ENCODE measurements around the gene SRRT. TPM values are rescaled to one million over a fixed set of nuclear protein-coding genes. Genes with fewer than 3 reads are reported as not detected.
A peak's percentile ranks its signal among the peaks of the same experiment; 100 is the strongest.

Gene SRRT
- total RNA-seq, 2 experiments from 2014 or later: 253 to 260 TPM

GRCh38 chr7:100888988-100889750, 14.3 kb downstream of the SRRT start, which contains the start of gene UFSP1:
Gene UFSP1 (minus strand): TSS chr7:100889715. CDS start chr7:100889271, 444 bp downstream.
- DNase-seq (peak; percentile 37), ATAC-seq (peak; percentile 41)
- peaks cover 13% of the 10 kb centered on the region for H3K27me3 Mint-ChIP-seq
- peak within 1 kb of the TSS; percentile 77 for H3K4me3 Mint-ChIP-seq
- ChIA-PET POLR2A (interaction anchor here (0.5 to 5.6 kb wide), 9 partner anchors 9 to 1093 kb away, joined by 3 to 73 read pairs (median 4); partner anchors contain the start of genes FBXO24, LRCH4, POP7 and SLC12A9), CTCF (interaction anchor here (0.6 to 3.5 kb wide), 14 partner anchors 9 to 255 kb away, joined by 3 to 24 read pairs (median 6); partner anchors contain the start of genes POP7, SLC12A9 and SRRT)
- peaks cover 42% of the 10 kb centered on the region for H3K4me1 Mint-ChIP-seq
- peak within 1 kb of the TSS; percentile 91 for H3K27ac Mint-ChIP-seq
- intact Hi-C loops (cut with DNase I, micrococcal nuclease): loop anchor here (1.0 to 5.0 kb wide), 9 partner anchors 14 to 329 kb away; partner anchors contain the start of genes SLC12A9 (in 2 of the 2), AP1S1 (in 1 of the 2), GNB2 (in 1 of the 2) and MOSPD3 (in 1 of the 2)
- H3K9me3 Mint-ChIP-seq (ENCODE audit: low read depth): no peaks in the 10 kb centered on the region
- peaks cover 44% of the 10 kb centered on the region for H3K36me3 Mint-ChIP-seq (ENCODE audit: low read depth)

- Mint-ChIP-seq H3K9me3 (ENCODE audit: low read depth) (no peaks in the 10 kb centered on the region), H3K36me3 (ENCODE audit: low read depth) (peaks cover 29% of the 10 kb centered on the region), H3K27ac (no peak overlapping the region), H3K4me3 (peak overlapping the region; percentile 77), H3K4me1 (peaks cover 38% of the 10 kb centered on the region), H3K27me3 (peaks cover 15% of the 10 kb centered on the region)
- ATAC-seq: no peak
- CTCF ChIA-PET: interaction anchor here (0.6 to 1.4 kb wide), 2 partner anchors 90 to 104 kb away, joined by 3 to 6 read pairs; no protein-coding TSS in a partner anchor
- POLR2A ChIA-PET: interaction anchor here (0.6 to 5.6 kb wide), 10 partner anchors 15 to 264 kb away, joined by 3 to 73 read pairs (median 4); partner anchors contain the start of genes POP7, SLC12A9 and SRRT
- intact Hi-C loops (cut with DNase I, micrococcal nuclease): no loop called here
- peak; percentile 25 for DNase-seq
Observed at GRCh38 chr7:100890653-100891567, 16.0 kb downstream of the SRRT start.

GRCh38 chr7:100891568-100892247, 16.8 kb downstream of the SRRT start:
- Mint-ChIP-seq H3K27ac (no peak overlapping the region), H3K36me3 (ENCODE audit: low read depth) (peaks cover 21% of the 10 kb centered on the region), H3K27me3 (peaks cover 21% of the 10 kb centered on the region), H3K4me3 (peak overlapping the region; percentile 52), H3K9me3 (ENCODE audit: low read depth) (no peaks in the 10 kb centered on the region), H3K4me1 (peaks cover 39% of the 10 kb centered on the region)
- intact Hi-C loops (cut with DNase I, micrococcal nuclease): no loop called here
- POLR2A ChIA-PET: interaction anchor here (0.6 to 0.7 kb wide), 4 partner anchors 40 to 210 kb away, joined by 3 to 4 read pairs (median 4); partner anchors contain the start of gene SLC12A9
- DNase-seq: no peak
- CTCF ChIA-PET: interaction anchor here (0.6 kb wide), 1 partner anchor 105 kb away, joined by 3 read pairs; no protein-coding TSS in a partner anchor
- ATAC-seq: no peak

GRCh38 chr7:100892364-100893317, 17.7 kb downstream of the SRRT start:
- Mint-ChIP-seq H3K9me3 (ENCODE audit: low read depth) (no peaks in the 10 kb centered on the region), H3K27ac (no peak overlapping the region), H3K36me3 (ENCODE audit: low read depth) (peaks cover 12% of the 10 kb centered on the region), H3K4me1 (peaks cover 31% of the 10 kb centered on the region), H3K27me3 (peaks cover 24% of the 10 kb centered on the region), H3K4me3 (no peak overlapping the region)
- POLR2A ChIA-PET: no interaction called here
- intact Hi-C loops (cut with DNase I, micrococcal nuclease): no loop called here
- DNase-seq: no peak
- CTCF ChIA-PET: interaction anchor here (0.9 kb wide), 1 partner anchor 300 kb away, joined by 4 read pairs; no protein-coding TSS in a partner anchor
- ATAC-seq: no peak

DNA sequence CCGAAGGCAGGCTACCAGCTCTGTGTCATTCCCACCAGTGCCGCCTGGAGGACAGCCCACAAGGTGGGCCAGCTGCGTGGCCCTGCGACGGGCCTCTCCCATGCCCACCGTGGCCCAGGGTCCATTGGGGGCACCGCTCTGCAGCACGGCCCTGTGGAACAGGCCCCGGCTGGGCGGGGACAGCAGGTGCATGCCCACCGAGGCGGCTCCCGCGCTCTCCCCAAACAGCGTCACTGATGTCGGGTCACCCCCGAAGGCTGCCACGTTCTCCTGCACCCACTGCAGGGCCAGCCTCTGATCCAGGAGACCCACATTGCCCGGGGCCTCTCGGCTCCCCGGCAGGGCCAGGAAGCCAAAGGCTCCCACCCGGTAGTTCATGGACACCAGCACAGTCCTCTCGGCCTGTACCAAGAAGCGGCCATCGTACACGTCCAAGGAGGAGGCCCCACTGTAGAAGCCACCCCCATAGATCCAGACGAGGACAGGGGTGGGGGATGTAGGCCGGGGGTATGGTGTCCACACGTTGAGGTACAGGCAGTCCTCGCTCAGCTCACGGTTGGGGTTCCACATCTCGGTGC, 18.5 kb downstream of the SRRT start:
- CTCF ChIA-PET: interaction anchor here (0.9 to 2.1 kb wide), 2 partner anchors 183 to 299 kb away, joined by 4 to 9 read pairs; no protein-coding TSS in a partner anchor
- Mint-ChIP-seq H3K4me3 (no peak overlapping the region), H3K36me3 (ENCODE audit: low read depth) (peaks cover 4% of the 10 kb centered on the region), H3K27me3 (peaks cover 30% of the 10 kb centered on the region), H3K27ac (no peak overlapping the region), H3K9me3 (ENCODE audit: low read depth) (no peaks in the 10 kb centered on the region), H3K4me1 (peaks cover 24% of the 10 kb centered on the region)
- no peak for ATAC-seq
- no peak for DNase-seq
- POLR2A ChIA-PET: no interaction called here
- intact Hi-C loops (cut with DNase I, micrococcal nuclease): no loop called here

- H3K27ac Mint-ChIP-seq: no peak overlapping the region
- intact Hi-C loops (cut with DNase I, micrococcal nuclease): no loop called here
- peaks cover 21% of the 10 kb centered on the region for H3K4me1 Mint-ChIP-seq
- ATAC-seq (no peak), DNase-seq (no peak)
- H3K27me3 Mint-ChIP-seq: peaks cover 30% of the 10 kb centered on the region
- POLR2A ChIA-PET: no interaction called here
- no peaks in the 10 kb centered on the region for H3K36me3 Mint-ChIP-seq (ENCODE audit: low read depth)
- no peak overlapping the region for H3K4me3 Mint-ChIP-seq
- CTCF ChIA-PET: interaction anchor here (0.9 to 2.3 kb wide), 4 partner anchors 164 to 189 kb away, joined by 3 to 13 read pairs (median 6); no protein-coding TSS in a partner anchor
- no peaks in the 10 kb centered on the region for H3K9me3 Mint-ChIP-seq (ENCODE audit: low read depth)
Observed at GRCh38 chr7:100893910-100894721, 19.2 kb downstream of the SRRT start.

- ATAC-seq (no peak), DNase-seq (peak; percentile 69)
- Mint-ChIP-seq H3K27me3 (peaks cover 32% of the 10 kb centered on the region), H3K27ac (no peak overlapping the region), H3K4me1 (peaks cover 21% of the 10 kb centered on the region), H3K4me3 (no peak overlapping the region), H3K36me3 (ENCODE audit: low read depth) (no peaks in the 10 kb centered on the region), H3K9me3 (ENCODE audit: low read depth) (no peaks in the 10 kb centered on the region)
- ChIA-PET POLR2A (interaction anchor here (0.6 kb wide), 1 partner anchor 355 kb away, joined by 3 read pairs; no protein-coding TSS in a partner anchor), CTCF (interaction anchor here (0.6 to 2.3 kb wide), 7 partner anchors 163 to 273 kb away, joined by 3 to 13 read pairs (median 3); no protein-coding TSS in a partner anchor)
- intact Hi-C loops (cut with DNase I, micrococcal nuclease): loop anchor here in 1 of 2 experiments (1.0 kb wide), 1 partner anchor 242 kb away; no protein-coding TSS in a partner anchor
Observed at GRCh38 chr7:100894860-100895700, 20.2 kb downstream of the SRRT start.

GRCh38 chr7:100895701-100895955, 20.7 kb downstream of the SRRT start, which contains the start of gene ACHE:
Gene ACHE (minus strand): TSS chr7:100895888. CDS start chr7:100894232, 1,656 bp downstream.
- CTCF ChIA-PET: interaction anchor here (0.7 to 2.3 kb wide), 4 partner anchors 163 to 189 kb away, joined by 3 to 13 read pairs (median 6); no protein-coding TSS in a partner anchor
- intact Hi-C loops (cut with DNase I, micrococcal nuclease): loop anchor here in 1 of 2 experiments (1.0 kb wide), 1 partner anchor 242 kb away; no protein-coding TSS in a partner anchor
- Mint-ChIP-seq H3K4me3 (peak within 1 kb of the TSS; percentile 49), H3K9me3 (ENCODE audit: low read depth) (no peaks in the 10 kb centered on the region), H3K27me3 (peaks cover 32% of the 10 kb centered on the region), H3K27ac (no peak within 1 kb of the TSS), H3K4me1 (peaks cover 16% of the 10 kb centered on the region), H3K36me3 (ENCODE audit: low read depth) (no peaks in the 10 kb centered on the region)
- DNase-seq: no peak
- POLR2A ChIA-PET: no interaction called here
- ATAC-seq: peak; percentile 16

All from activated CD4-positive, alpha-beta T cell treated with anti-CD3 and anti-CD28 coated beads for 36 hours (primary cell).